Measurements from ENCODE around the gene GPLD1.

The GPLD1 gene

DNA sequence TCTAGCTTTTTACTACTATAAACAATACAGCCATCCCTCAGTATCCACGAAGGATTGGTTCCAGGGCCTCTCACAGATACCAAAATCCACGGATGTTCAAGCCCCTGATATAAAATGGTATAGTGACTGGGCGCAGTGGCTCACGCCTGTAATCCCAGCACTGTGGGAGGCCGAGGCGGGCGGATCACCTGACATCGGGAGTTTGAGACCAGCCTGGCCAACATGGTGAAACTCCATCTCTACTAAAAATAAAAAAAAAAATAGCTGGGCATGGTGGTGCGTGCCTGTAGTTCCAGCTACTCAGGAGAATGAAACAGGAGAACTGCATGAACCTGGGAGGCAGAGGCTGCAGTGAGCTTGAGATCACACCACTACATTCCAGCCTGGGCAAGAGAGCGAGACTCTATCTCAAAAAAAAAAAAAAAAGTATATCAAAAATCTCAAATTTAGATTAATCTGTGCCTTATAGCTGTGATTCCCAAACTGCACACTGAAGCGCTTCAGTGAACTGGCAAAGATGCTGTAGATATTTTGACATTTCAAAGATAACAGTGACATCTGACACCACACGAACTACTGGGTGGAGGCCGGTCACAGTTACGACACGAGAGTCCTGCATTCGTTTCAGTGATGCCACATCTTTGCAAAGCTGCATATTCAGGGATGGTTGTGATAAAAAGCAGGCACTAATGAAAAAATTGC lies 48.3 kb downstream of the GPLD1 start:
- Histone ChIP-seq H3K4me1 (ENCODE audit: control insufficient read depth, insufficient read depth, low read length) (no peaks in the 10 kb centered on the region), H3K27me3 (ENCODE audit: control insufficient read depth in 1 of 2, insufficient read depth in 2 of 2, low read length in 2 of 2) (no peaks in the 10 kb centered on the region), H3K4me3 (ENCODE audit: low read length in 2 of 2) (no peak overlapping the region), H3K27ac (ENCODE audit: low read length) (no peak overlapping the region), H3K9me3 (ENCODE audit: control insufficient read depth in 2 of 2, low read length in 2 of 2) (no peaks in the 10 kb centered on the region), H3K9ac (ENCODE audit: low read length in 2 of 2) (no peak overlapping the region), H3K36me3 (ENCODE audit: control insufficient read depth in 2 of 2, insufficient read depth in 2 of 2, low read length in 2 of 2) (peaks cover 0 to 14% of the 10 kb centered on the region in 2 donors)

DNA sequence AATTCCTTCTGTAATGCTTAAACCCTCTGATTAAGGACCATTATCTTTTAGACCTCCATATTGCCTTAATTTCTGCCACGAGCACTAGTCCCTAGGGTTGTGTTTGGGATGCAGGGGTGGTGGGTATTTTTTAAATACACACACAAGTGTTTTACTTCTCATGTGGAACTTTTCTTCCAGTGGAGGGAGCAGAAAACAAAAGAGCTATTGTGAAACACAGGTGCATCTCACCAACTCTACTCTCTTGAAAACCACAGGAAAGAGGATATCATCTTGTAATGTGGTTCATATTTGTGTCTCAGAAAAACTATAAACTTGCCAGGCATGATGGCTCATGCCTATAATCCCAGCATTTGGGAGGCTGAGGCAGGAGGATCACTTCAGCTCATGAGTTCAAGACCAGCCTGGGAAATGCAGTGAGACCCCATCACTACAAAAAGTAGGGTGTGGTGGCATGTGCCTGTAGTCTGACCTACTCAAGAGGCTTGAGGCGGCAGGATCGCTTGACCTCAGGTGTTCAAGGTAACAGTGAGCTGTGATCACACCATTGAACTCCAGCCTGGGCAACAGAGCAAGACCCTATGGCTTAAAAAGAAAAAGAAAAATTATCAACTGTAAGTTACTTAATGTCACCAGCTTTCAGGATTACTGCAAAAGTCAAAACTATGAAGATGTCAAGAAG lies 49.4 kb downstream of the GPLD1 start:
- Histone ChIP-seq H3K27me3 (ENCODE audit: control insufficient read depth in 1 of 2, insufficient read depth in 2 of 2, low read length in 2 of 2) (no peaks in the 10 kb centered on the region), H3K36me3 (ENCODE audit: control insufficient read depth in 2 of 2, insufficient read depth in 2 of 2, low read length in 2 of 2) (peaks cover 0 to 9% of the 10 kb centered on the region in 2 donors), H3K27ac (ENCODE audit: low read length) (no peak overlapping the region), H3K4me3 (ENCODE audit: low read length in 2 of 2) (no peak overlapping the region), H3K9ac (ENCODE audit: low read length in 2 of 2) (no peak overlapping the region), H3K9me3 (ENCODE audit: control insufficient read depth in 2 of 2, low read length in 2 of 2) (no peaks in the 10 kb centered on the region), H3K4me1 (ENCODE audit: control insufficient read depth, insufficient read depth, low read length) (no peaks in the 10 kb centered on the region)

- Histone ChIP-seq H3K27me3 (ENCODE audit: control insufficient read depth in 1 of 2, insufficient read depth in 2 of 2, low read length in 2 of 2) (no peaks in the 10 kb centered on the region), H3K9me3 (ENCODE audit: control insufficient read depth in 2 of 2, low read length in 2 of 2) (no peaks in the 10 kb centered on the region), H3K36me3 (ENCODE audit: control insufficient read depth in 2 of 2, insufficient read depth in 2 of 2, low read length in 2 of 2) (peaks cover 0 to 11% of the 10 kb centered on the region in 2 donors), H3K27ac (ENCODE audit: low read length) (no peak overlapping the region), H3K4me1 (ENCODE audit: control insufficient read depth, insufficient read depth, low read length) (no peaks in the 10 kb centered on the region), H3K9ac (ENCODE audit: low read length in 2 of 2) (no peak overlapping the region), H3K4me3 (ENCODE audit: low read length in 2 of 2) (no peak overlapping the region)
Measured at GRCh38 chr6:24436979-24437378, 52.4 kb downstream of the GPLD1 start.

DNA sequence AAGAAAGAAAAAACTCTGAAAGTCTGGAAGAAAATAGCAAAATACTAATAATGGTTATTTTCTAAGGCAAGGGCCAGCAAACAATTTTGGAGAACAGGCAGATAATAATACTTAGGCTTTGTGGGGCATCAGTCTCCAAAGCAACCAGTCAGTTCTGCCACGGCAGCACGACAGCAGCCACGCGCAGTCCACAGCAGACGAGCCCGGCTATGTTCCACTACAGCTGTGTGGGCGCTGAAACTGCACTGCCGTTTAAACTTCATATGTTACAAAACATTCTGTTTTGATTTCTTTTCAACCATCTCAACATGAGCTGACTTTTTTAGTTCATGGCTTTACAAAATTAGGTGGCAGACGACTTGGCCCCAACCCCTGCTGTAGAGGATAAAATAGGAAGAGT lies 56.8 kb downstream of the GPLD1 start:
- H3K9ac ChIP-seq (ENCODE audit: low read length in 2 of 2): no peak overlapping the region
- H3K4me1 ChIP-seq (ENCODE audit: control insufficient read depth, insufficient read depth, low read length): no peaks in the 10 kb centered on the region
- H3K27ac ChIP-seq (ENCODE audit: low read length): no peak overlapping the region
- H3K4me3 ChIP-seq (ENCODE audit: low read length in 2 of 2): no peak overlapping the region
- no peaks in the 10 kb centered on the region for H3K9me3 ChIP-seq (ENCODE audit: control insufficient read depth in 2 of 2, low read length in 2 of 2)
- H3K27me3 ChIP-seq (ENCODE audit: control insufficient read depth in 1 of 2, insufficient read depth in 2 of 2, low read length in 2 of 2): no peaks in the 10 kb centered on the region
- H3K36me3 ChIP-seq (ENCODE audit: control insufficient read depth in 2 of 2, insufficient read depth in 2 of 2, low read length in 2 of 2): peaks cover 0 to 14% of the 10 kb centered on the region in 2 donors

DNA sequence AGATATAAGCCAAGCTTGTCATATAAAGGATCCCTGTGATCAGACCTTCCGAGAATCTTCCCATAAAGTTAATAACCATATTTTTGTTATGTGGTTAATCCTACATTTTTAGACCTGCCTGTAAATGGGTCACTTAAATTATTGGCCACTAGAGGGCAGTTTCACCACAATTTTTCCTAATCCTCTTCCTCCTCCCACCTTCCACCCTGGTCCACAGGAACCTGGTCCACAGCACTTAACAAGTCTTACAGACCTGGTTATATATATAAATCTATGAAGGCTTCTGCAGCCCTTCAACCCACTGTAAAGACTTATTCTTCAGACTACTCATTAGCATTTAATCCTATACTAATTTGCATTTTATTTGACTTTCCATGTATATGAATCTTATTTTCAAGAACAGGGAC lies 58.3 kb downstream of the GPLD1 start:
- Histone ChIP-seq H3K4me3 (ENCODE audit: low read length in 2 of 2) (no peak overlapping the region), H3K36me3 (ENCODE audit: control insufficient read depth in 2 of 2, insufficient read depth in 2 of 2, low read length in 2 of 2) (peaks cover 2 to 7% of the 10 kb centered on the region in 2 donors)

GRCh38 chr6:24430086-24430485 lies 59.3 kb downstream of the GPLD1 start:
- Histone ChIP-seq H3K9ac (ENCODE audit: low read length in 2 of 2) (no peak overlapping the region), H3K4me1 (ENCODE audit: control insufficient read depth, insufficient read depth, low read length) (no peaks in the 10 kb centered on the region), H3K27me3 (ENCODE audit: control insufficient read depth in 1 of 2, insufficient read depth in 2 of 2, low read length in 2 of 2) (no peaks in the 10 kb centered on the region), H3K36me3 (ENCODE audit: control insufficient read depth in 2 of 2, insufficient read depth in 2 of 2, low read length in 2 of 2) (peaks cover 4 to 8% of the 10 kb centered on the region in 2 donors), H3K9me3 (ENCODE audit: control insufficient read depth in 2 of 2, low read length in 2 of 2) (no peaks in the 10 kb centered on the region), H3K27ac (ENCODE audit: low read length) (no peak overlapping the region), H3K4me3 (ENCODE audit: low read length in 2 of 2) (no peak overlapping the region)

More for the DNA sequence above, 58.3 kb downstream of the GPLD1 start:
- H3K9me3 ChIP-seq (ENCODE audit: control insufficient read depth in 2 of 2, low read length in 2 of 2): no peaks in the 10 kb centered on the region
- no peaks in the 10 kb centered on the region for H3K27me3 ChIP-seq (ENCODE audit: control insufficient read depth in 1 of 2, insufficient read depth in 2 of 2, low read length in 2 of 2)
- H3K9ac ChIP-seq (ENCODE audit: low read length in 2 of 2): no peak overlapping the region
- H3K4me1 ChIP-seq (ENCODE audit: control insufficient read depth, insufficient read depth, low read length): no peaks in the 10 kb centered on the region
- H3K27ac ChIP-seq (ENCODE audit: low read length): no peak overlapping the region

DNA sequence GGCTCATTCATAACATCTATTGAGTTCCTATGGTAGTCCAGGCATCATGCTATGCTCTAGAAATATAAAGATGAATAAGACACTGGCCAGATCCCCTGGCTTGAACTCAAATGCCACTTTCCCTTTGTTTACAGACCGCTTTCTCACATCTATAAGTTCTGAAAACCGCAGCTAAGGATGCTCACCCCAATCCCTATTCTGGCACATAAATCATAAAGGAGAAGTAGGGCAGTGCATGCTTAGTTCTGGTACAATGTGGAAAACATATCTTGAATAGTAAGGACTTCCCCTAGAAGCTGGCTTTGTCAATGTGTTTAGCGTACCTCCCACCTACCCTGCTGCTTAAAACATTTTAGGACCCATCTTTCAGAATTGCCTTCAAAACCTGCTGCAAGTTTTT lies 60.2 kb downstream of the GPLD1 start:
- Histone ChIP-seq H3K4me3 (ENCODE audit: low read length in 2 of 2) (no peak overlapping the region), H3K4me1 (ENCODE audit: control insufficient read depth, insufficient read depth, low read length) (no peaks in the 10 kb centered on the region), H3K9ac (ENCODE audit: low read length in 2 of 2) (no peak overlapping the region), H3K27me3 (ENCODE audit: control insufficient read depth in 1 of 2, insufficient read depth in 2 of 2, low read length in 2 of 2) (no peaks in the 10 kb centered on the region), H3K9me3 (ENCODE audit: control insufficient read depth in 2 of 2, low read length in 2 of 2) (no peaks in the 10 kb centered on the region), H3K36me3 (ENCODE audit: control insufficient read depth in 2 of 2, insufficient read depth in 2 of 2, low read length in 2 of 2) (peaks cover 13 to 14% of the 10 kb centered on the region in 2 donors), H3K27ac (ENCODE audit: low read length) (no peak overlapping the region)

DNA sequence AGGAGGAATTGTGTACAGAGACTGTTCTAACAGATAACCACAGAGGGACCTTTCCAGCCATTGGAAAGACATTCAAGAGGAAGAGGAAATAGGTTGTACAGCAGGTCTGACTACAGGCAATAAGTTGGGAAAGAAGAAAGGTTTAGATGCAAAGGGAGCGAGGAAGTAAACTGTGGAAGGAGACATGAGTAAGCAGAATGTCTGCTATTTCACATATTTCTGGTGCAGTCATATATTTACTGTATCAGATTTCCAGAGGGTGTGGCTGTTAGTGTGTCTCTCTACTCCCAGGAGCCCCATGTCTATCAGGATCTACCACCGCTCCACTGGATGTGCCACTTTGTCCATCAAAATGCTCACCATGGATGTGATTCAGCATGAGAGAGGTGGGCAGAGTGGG lies 60.8 kb downstream of the GPLD1 start:
- H3K9me3 ChIP-seq (ENCODE audit: control insufficient read depth in 2 of 2, low read length in 2 of 2): no peaks in the 10 kb centered on the region
- H3K9ac ChIP-seq (ENCODE audit: low read length in 2 of 2): no peak overlapping the region
- H3K36me3 ChIP-seq (ENCODE audit: control insufficient read depth in 2 of 2, insufficient read depth in 2 of 2, low read length in 2 of 2): peaks cover 14 to 15% of the 10 kb centered on the region in 2 donors
- H3K4me1 ChIP-seq (ENCODE audit: control insufficient read depth, insufficient read depth, low read length): no peaks in the 10 kb centered on the region
- no peak overlapping the region for H3K27ac ChIP-seq (ENCODE audit: low read length)
- H3K27me3 ChIP-seq (ENCODE audit: control insufficient read depth in 1 of 2, insufficient read depth in 2 of 2, low read length in 2 of 2): no peaks in the 10 kb centered on the region
- no peak overlapping the region for H3K4me3 ChIP-seq (ENCODE audit: low read length in 2 of 2)

DNA sequence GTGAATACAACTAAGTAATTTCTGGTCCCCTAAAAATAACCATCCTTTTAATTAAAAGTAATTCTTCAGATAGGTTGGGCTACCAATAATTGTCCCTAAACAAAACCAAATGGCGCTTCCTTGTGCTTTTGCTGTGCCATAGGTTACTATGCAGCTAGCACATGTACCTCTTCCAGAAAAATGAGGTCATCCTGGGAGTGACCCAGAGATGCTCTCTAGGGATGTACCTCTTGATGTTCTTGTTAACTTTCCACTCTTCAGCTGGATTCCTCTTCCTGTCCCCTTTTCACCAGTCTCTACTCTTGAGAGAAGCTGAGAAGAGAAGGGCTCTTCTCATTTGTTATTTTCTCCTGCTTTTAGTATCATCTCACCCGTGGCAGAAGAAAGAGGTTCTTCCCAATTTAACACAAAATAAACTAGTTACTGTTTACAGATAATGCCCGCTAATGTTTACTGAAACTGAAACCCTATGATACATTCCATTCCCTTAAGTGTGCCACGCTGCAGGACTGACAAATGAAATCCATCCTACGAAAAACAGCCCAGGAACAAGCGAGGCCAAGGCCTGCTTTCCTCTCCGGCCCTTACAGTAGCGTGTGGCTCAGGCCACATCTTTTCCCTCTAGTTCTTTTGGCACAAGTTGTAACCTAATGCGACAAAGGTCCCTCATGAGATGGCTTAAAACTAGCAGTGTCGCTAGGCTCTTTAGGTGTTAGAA lies 62.5 kb downstream of the GPLD1 start:
- H3K9ac ChIP-seq (ENCODE audit: low read length in 2 of 2): no peak overlapping the region
- H3K27ac ChIP-seq (ENCODE audit: low read length): peak overlapping the region; percentile 38
- H3K4me3 ChIP-seq (ENCODE audit: low read length in 2 of 2): no peak overlapping the region
- no peaks in the 10 kb centered on the region for H3K9me3 ChIP-seq (ENCODE audit: control insufficient read depth in 2 of 2, low read length in 2 of 2)
- peaks cover 18 to 23% of the 10 kb centered on the region in 2 donors for H3K36me3 ChIP-seq (ENCODE audit: control insufficient read depth in 2 of 2, insufficient read depth in 2 of 2, low read length in 2 of 2)
- H3K27me3 ChIP-seq (ENCODE audit: control insufficient read depth in 1 of 2, insufficient read depth in 2 of 2, low read length in 2 of 2): no peaks in the 10 kb centered on the region
- H3K4me1 ChIP-seq (ENCODE audit: control insufficient read depth, insufficient read depth, low read length): no peaks in the 10 kb centered on the region

- Histone ChIP-seq H3K27ac (ENCODE audit: low read length) (no peak overlapping the region), H3K4me3 (ENCODE audit: low read length in 2 of 2) (no peak overlapping the region), H3K36me3 (ENCODE audit: control insufficient read depth in 2 of 2, insufficient read depth in 2 of 2, low read length in 2 of 2) (peaks cover 26 to 34% of the 10 kb centered on the region in 2 donors)
Measured at GRCh38 chr6:24425091-24425490, 64.3 kb downstream of the GPLD1 start.

More at GRCh38 chr6:24425091-24425490, 64.3 kb downstream of the GPLD1 start:
- Histone ChIP-seq H3K4me1 (ENCODE audit: control insufficient read depth, insufficient read depth, low read length) (no peaks in the 10 kb centered on the region), H3K9ac (ENCODE audit: low read length in 2 of 2) (no peak overlapping the region), H3K9me3 (ENCODE audit: control insufficient read depth in 2 of 2, low read length in 2 of 2) (no peaks in the 10 kb centered on the region), H3K27me3 (ENCODE audit: control insufficient read depth in 1 of 2, insufficient read depth in 2 of 2, low read length in 2 of 2) (no peaks in the 10 kb centered on the region)

Measured in stomach smooth muscle (tissue), 2 donors.